Measurements from ENCODE around the gene CELF4. TPM values are rescaled to one million over a fixed set of nuclear protein-coding genes. Genes with fewer than 3 reads are reported as not detected.

The CELF4 gene
- total RNA-seq, 1 experiment from 2014 or later, result 0.15 TPM

GRCh38 chr18:37529863-37530262 is 35.7 kb downstream of the CELF4 start:
- DNase-seq (ENCODE audit: extremely low read depth, low read depth), result no peak

GRCh38 chr18:37529296-37529695 is 36.3 kb downstream of the CELF4 start:
- DNase-seq (ENCODE audit: extremely low read depth, low read depth), result no peak

GRCh38 chr18:37527395-37527794 is 38.2 kb downstream of the CELF4 start:
- DNase-seq (ENCODE audit: extremely low read depth, low read depth), result no peak

GRCh38 chr18:37525262-37525585 is 40.4 kb downstream of the CELF4 start:
- DNase-seq (ENCODE audit: extremely low read depth, low read depth), result no peak

GRCh38 chr18:37524498-37525261 is 40.9 kb downstream of the CELF4 start:
- no peak for DNase-seq (ENCODE audit: extremely low read depth, low read depth)

- DNase-seq (ENCODE audit: extremely low read depth, low read depth), result no peak
Observed at GRCh38 chr18:37524139-37524497, 41.5 kb downstream of the CELF4 start.

GRCh38 chr18:37521510-37522465 is 43.8 kb downstream of the CELF4 start:
- no peak for DNase-seq (ENCODE audit: extremely low read depth, low read depth)

GRCh38 chr18:37520508-37520907 is 45.1 kb downstream of the CELF4 start:
- no peak for DNase-seq (ENCODE audit: extremely low read depth, low read depth)

GRCh38 chr18:37519510-37520135 is 46.0 kb downstream of the CELF4 start:
- DNase-seq (ENCODE audit: extremely low read depth, low read depth), result no peak

- DNase-seq (ENCODE audit: extremely low read depth, low read depth), result no peak
Observed at GRCh38 chr18:37516361-37516853, 49.2 kb downstream of the CELF4 start.

- DNase-seq (ENCODE audit: extremely low read depth, low read depth), result no peak
Observed at GRCh38 chr18:37514953-37515352, 50.6 kb downstream of the CELF4 start.

GRCh38 chr18:37512400-37512799 is 53.2 kb downstream of the CELF4 start:
- DNase-seq (ENCODE audit: extremely low read depth, low read depth), result no peak

GRCh38 chr18:37511721-37512298 is 53.8 kb downstream of the CELF4 start:
- no peak for DNase-seq (ENCODE audit: extremely low read depth, low read depth)

GRCh38 chr18:37509600-37509999 is 56.0 kb downstream of the CELF4 start:
- DNase-seq (ENCODE audit: extremely low read depth, low read depth), result no peak

GRCh38 chr18:37508207-37508606 is 57.4 kb downstream of the CELF4 start:
- DNase-seq (ENCODE audit: extremely low read depth, low read depth), result no peak

GRCh38 chr18:37507239-37507638 is 58.4 kb downstream of the CELF4 start:
- DNase-seq (ENCODE audit: extremely low read depth, low read depth), result no peak

GRCh38 chr18:37506001-37506400 is 59.6 kb downstream of the CELF4 start:
- DNase-seq (ENCODE audit: extremely low read depth, low read depth), result no peak

- DNase-seq (ENCODE audit: extremely low read depth, low read depth), result no peak
Observed at GRCh38 chr18:37505321-37505720, 60.3 kb downstream of the CELF4 start.

- no peak for DNase-seq (ENCODE audit: extremely low read depth, low read depth)
Observed at GRCh38 chr18:37502601-37503000, 63.0 kb downstream of the CELF4 start.

GRCh38 chr18:37502036-37502435 is 63.6 kb downstream of the CELF4 start:
- no peak for DNase-seq (ENCODE audit: extremely low read depth, low read depth)

- DNase-seq (ENCODE audit: extremely low read depth, low read depth), result no peak
Observed at GRCh38 chr18:37501136-37501535, 64.5 kb downstream of the CELF4 start.
